IMR-90 (cell line): ENCODE measurements around the gene SP2. TPM values are rescaled to one million over a fixed set of nuclear protein-coding genes. Genes with fewer than 3 reads are reported as not detected.

ENCODE experiments used
- ATAC-seq: fragments of 200-7000 bp; cut with Tn5 transposase; 2 replicates; pipeline ENCODE4 v1.9.1; 2020; ENCODE audit warnings: low read depth, mild to moderate bottlenecking, moderate library complexity
- BruUV-seq: library from RNA; stranded (reverse); fragments of 400-500 nt; replicated peaks from 2 replicates; lab custom pipeline; 2021; lab: Mats Ljungman, UMichigan
- CTCF ChIA-PET: fragments of 300-600 bp; formaldehyde crosslinking; extraction: SDS; loops from one replicate; lab custom pipeline; 2021; ENCODE audit warnings: antibody characterized with exemption; lab: Yijun Ruan, JAX
- POLR2A ChIA-PET: fragments of 300-600 bp; sonication (Branson Sonifier 250); formaldehyde crosslinking; loops from one replicate; lab custom pipeline; 2022; ENCODE audit warnings: antibody characterized with exemption; ENCODE audit not compliant: unreplicated experiment; lab: Charles Lee
- DNase-seq: peaks from one replicate; pipeline ENCODE4 v3.0.0; 2013
- H2AFZ ChIP-seq: replicated peaks from 2 replicates; pipeline ENCODE3; 2013; ENCODE audit warnings: low read length, mild to moderate bottlenecking; ENCODE audit not compliant: poor library complexity
- H2AK5ac ChIP-seq: 2 replicates; pipeline ENCODE4 v1.6.1; 2013; ENCODE audit warnings: low read depth, low read length, inconsistent platforms
- H2AK9ac ChIP-seq: replicated peaks from 2 replicates; pipeline ENCODE3; 2013; ENCODE audit warnings: mild to moderate bottlenecking, low read depth, low read length, moderate library complexity; ENCODE audit not compliant: poor library complexity
- H2BK120ac ChIP-seq: 2 replicates; pipeline ENCODE4 v1.6.1; 2013; ENCODE audit warnings: low read depth, low read length, inconsistent platforms
- H2BK15ac ChIP-seq: 3 replicates; pipeline ENCODE4 v1.6.1; 2013; ENCODE audit warnings: low read depth, low read length, inconsistent platforms
- H2BK20ac ChIP-seq: 2 replicates; pipeline ENCODE4 v1.6.1; 2013; ENCODE audit warnings: low read depth, mild to moderate bottlenecking, inconsistent platforms, low read length, moderate library complexity
- H2BK5ac ChIP-seq: 2 replicates; pipeline ENCODE4 v1.6.1; 2013; ENCODE audit warnings: mild to moderate bottlenecking, low read depth, low read length, inconsistent platforms; ENCODE audit not compliant: poor library complexity, severe bottlenecking
- H3K14ac ChIP-seq: replicated peaks from 2 replicates; pipeline ENCODE4 v1.6.1; 2013; ENCODE audit warnings: low read depth, low read length, inconsistent platforms
- H3K18ac ChIP-seq: 2 replicates; pipeline ENCODE4 v1.6.1; 2013; ENCODE audit warnings: low read depth, low read length, control low read depth
- H3K23ac ChIP-seq: 2 replicates; pipeline ENCODE4 v1.6.1; 2013; ENCODE audit warnings: low read depth, low read length, inconsistent platforms
- H3K27ac ChIP-seq: 2 replicates; pipeline ENCODE4 v1.5.1; 2013; ENCODE audit warnings: mild to moderate bottlenecking, control low read depth, low read length; ENCODE audit not compliant: insufficient read depth
- H3K27me3 ChIP-seq: 2 replicates; pipeline ENCODE4 v1.6.1; 2013; ENCODE audit warnings: low read length; ENCODE audit not compliant: control insufficient read depth, insufficient read depth
- H3K36me3 ChIP-seq: 2 replicates; pipeline ENCODE4 v1.6.1; 2013; ENCODE audit warnings: low read length, mixed read lengths; ENCODE audit not compliant: control insufficient read depth, insufficient read depth
- H3K4ac ChIP-seq: 2 replicates; pipeline ENCODE4 v1.6.1; 2013; ENCODE audit warnings: low read depth, low read length, inconsistent platforms
- H3K4me1 ChIP-seq: 2 replicates; pipeline ENCODE4 v1.6.1; 2013; ENCODE audit warnings: low read length, mixed read lengths; ENCODE audit not compliant: control insufficient read depth, insufficient read depth
- H3K4me2 ChIP-seq: 2 replicates; pipeline ENCODE4 v1.6.1; 2013; ENCODE audit warnings: low read depth, mild to moderate bottlenecking, control low read depth, low read length, moderate library complexity
- H3K4me3 ChIP-seq: 2 replicates; pipeline ENCODE4 v1.5.1; 2013; ENCODE audit warnings: low read depth, mild to moderate bottlenecking, control low read depth, low read length, moderate library complexity; ENCODE audit not compliant: insufficient read depth
- H3K56ac ChIP-seq: 2 replicates; pipeline ENCODE4 v1.6.1; 2013; ENCODE audit warnings: low read length, inconsistent platforms; ENCODE audit not compliant: insufficient read depth; ENCODE audit errors: extremely low read depth
- H3K79me1 ChIP-seq, 2 experiments: 2 replicates each; pipeline ENCODE4 v1.6.1; 2013; ENCODE audit warnings: low read length in 2 of 2, inconsistent platforms in 1 of 2, low read depth in 1 of 2
- H3K9ac ChIP-seq: 2 replicates; pipeline ENCODE4 v1.6.1; 2013; ENCODE audit warnings: low read depth, low read length, control low read depth
- H3K9me1 ChIP-seq: 2 replicates; pipeline ENCODE4 v1.6.1; 2013; ENCODE audit warnings: low read length, inconsistent platforms; ENCODE audit not compliant: insufficient read depth
- H3K9me3 ChIP-seq: 2 replicates; pipeline ENCODE4 v1.6.1; 2013; ENCODE audit warnings: low read length; ENCODE audit not compliant: control insufficient read depth, insufficient read depth
- H4K20me1 ChIP-seq: 2 replicates; pipeline ENCODE4 v1.6.1; 2013; ENCODE audit warnings: low read length, inconsistent platforms; ENCODE audit not compliant: insufficient read depth
- H4K5ac ChIP-seq: 2 replicates; pipeline ENCODE4 v1.6.1; 2013; ENCODE audit warnings: mild to moderate bottlenecking, low read depth, low read length, control low read depth
- H4K8ac ChIP-seq, 2 experiments: 2 replicates each; pipeline ENCODE4 v1.6.1; 2013; ENCODE audit warnings: low read depth in 2 of 2, low read length in 2 of 2, control low read depth in 1 of 2, inconsistent platforms in 1 of 2
- H4K91ac ChIP-seq: 2 replicates; pipeline ENCODE4 v1.6.1; 2013; ENCODE audit warnings: low read depth, low read length, inconsistent platforms; ENCODE audit not compliant: insufficient read depth
- BHLHE40 ChIP-seq: fragments of 150-350 bp; IDR thresholded peaks from 2 replicates; pipeline ENCODE4 v1.6.1; 2016; ENCODE audit warnings: mild to moderate bottlenecking, low read depth, low read length
- MAFK ChIP-seq: IDR thresholded peaks from 2 replicates; pipeline ENCODE4 v1.6.1; 2012; ENCODE audit warnings: low read depth, low read length, improper control_type of control experiment
- MXI1 ChIP-seq: IDR thresholded peaks from 2 replicates; pipeline ENCODE4 v1.6.1; 2012; ENCODE audit warnings: low read depth, mild to moderate bottlenecking, low read length, moderate library complexity, borderline replicate concordance
- RFX5 ChIP-seq: IDR thresholded peaks from 2 replicates; pipeline ENCODE4 v1.8.0; 2012; ENCODE audit warnings: low read depth, mild to moderate bottlenecking, low read length, moderate library complexity
- WGBS, 2 experiments: methylation state at CpG; one replicate each; pipeline versions ENCODE4 v1.1.5 to v1.1.7; 2013; ENCODE audit warnings: missing lambda C conversion rate in 2 of 2; ENCODE audit not compliant: insufficient read length in 1 of 2; ENCODE audit errors: extremely low coverage in 2 of 2; 5-methylcytosine and 5-hydroxymethylcytosine counted together
- dilution Hi-C: fragments of 300-500 bp; cut with HindIII; formaldehyde crosslinking; loops from one replicate; pipeline ENCODE4 v1.14.3; 2018; ENCODE audit warnings: low sequenced_read_pairs; ENCODE audit not compliant: unreplicated experiment
- in situ Hi-C: fragments of 300-500 bp; cut with MboI; formaldehyde crosslinking; loops from 3 replicates; pipeline ENCODE4 v1.14.3; 2019; ENCODE audit warnings: low sequenced_read_pairs, inconsistent platforms, mixed read lengths
- intact Hi-C: fragments of 100-400 bp; cut with micrococcal nuclease; formaldehyde crosslinking; loops from 2 replicates; pipeline ENCODE4 v1.10.0; 2022
- polyA plus RNA-seq, 3 experiments: library from polyadenylated mRNA; depleted of rRNA; stranded (reverse); fragments of >200 nt; gene quantifications; 2 replicates each; pipeline ENCODE4 v1.2.3, GENCODE V29; 2012; ENCODE audit warnings: low replicate concordance in 1 of 3
- total RNA-seq: library from RNA; depleted of rRNA; stranded (reverse); fragments of >200 nt; gene quantifications from 2 replicates; pipeline ENCODE4 v1.2.3, GENCODE V29; 2012

SP2 gene
- total and polyA plus RNA-seq, 2 of the 4 experiments (the other 2 are of a cell fraction) = 0.72 to 13.8 TPM

DNA sequence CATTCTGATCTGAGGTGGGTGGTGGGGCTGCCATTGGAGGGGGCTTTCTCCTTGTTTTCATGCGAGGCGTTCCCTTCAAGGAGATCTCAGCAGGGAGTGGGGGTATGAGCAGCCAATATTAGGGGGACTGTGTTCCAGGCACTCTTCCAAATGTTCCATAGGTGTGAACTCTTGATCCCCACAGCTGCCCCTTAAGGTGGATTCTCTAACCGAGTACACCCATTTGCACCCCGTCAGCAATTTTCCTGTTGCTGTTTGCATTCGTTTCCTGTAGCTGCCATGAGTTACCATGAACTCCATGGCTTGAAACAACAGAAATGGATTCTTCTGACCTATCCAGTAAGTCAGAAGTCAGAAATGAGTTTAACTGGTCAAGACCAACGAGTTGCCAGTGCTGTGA is 65.4 kb downstream of the SP2 start:
- ChIA-PET CTCF (interaction anchor here (1.8 kb wide), 1 partner anchor 10 kb away, joined by 6 read pairs; the partner anchor contains the start of gene CDK5RAP3), POLR2A (no interaction called here)
- Histone ChIP-seq H3K4me3 (no peak overlapping the region), H3K4me2 (no peak overlapping the region), H4K8ac (no peak overlapping the region), H3K56ac (no peak overlapping the region), H3K9me3 (no peaks in the 10 kb centered on the region; the same call in 1 of the 2 replicates), H3K27me3 (peaks cover 8% of the 10 kb centered on the region), H3K23ac (no peak overlapping the region), H3K4ac (no peak overlapping the region), H3K36me3 (no peaks in the 10 kb centered on the region), H2BK15ac (no peak overlapping the region), H3K4me1 (peaks cover 5% of the 10 kb centered on the region; the same call in 1 of the 2 replicates), H2AK9ac (no peak overlapping the region), H4K5ac (no peak overlapping the region), H3K14ac (no peak overlapping the region), H2AFZ (no peak overlapping the region), H2BK120ac (no peak overlapping the region), H3K9ac (no peak overlapping the region), H4K20me1 (no peaks in the 10 kb centered on the region), H2BK5ac (no peak overlapping the region), H2BK20ac (no peak overlapping the region), H2AK5ac (no peak overlapping the region), H4K91ac (no peak overlapping the region), H3K79me1 (no peaks in the 10 kb centered on the region), H3K9me1 (no peaks in the 10 kb centered on the region), H3K27ac (no peak overlapping the region), H3K18ac (no peak overlapping the region)
- no peak for TF ChIP-seq BHLHE40
- no peak for TF ChIP-seq RFX5
- no peak for TF ChIP-seq MXI1
- TF ChIP-seq MAFK = peak; percentile 71
- ATAC-seq = no peak
- no TSS peak for BruUV-seq
- WGBS, 2 experiments = 77% methylated on average over 3 of the region's 6 CpGs; no CpG with 5 or more reads in 1 of the 2 experiments
- no peak for DNase-seq
- intact Hi-C loops (no loop called here), dilution Hi-C loops (no loop called here), in situ Hi-C loops (no loop called here)
